Measurements from ENCODE around the gene C2CD4C. TPM values are rescaled to one million over a fixed set of nuclear protein-coding genes. Genes with fewer than 3 reads are reported as not detected.

Gene C2CD4C
- total and polyA plus RNA-seq, 10 of the 15 experiments (the other 5 are each of a cell fraction or from before 2014, with no cell fraction given): not detected

DNA sequence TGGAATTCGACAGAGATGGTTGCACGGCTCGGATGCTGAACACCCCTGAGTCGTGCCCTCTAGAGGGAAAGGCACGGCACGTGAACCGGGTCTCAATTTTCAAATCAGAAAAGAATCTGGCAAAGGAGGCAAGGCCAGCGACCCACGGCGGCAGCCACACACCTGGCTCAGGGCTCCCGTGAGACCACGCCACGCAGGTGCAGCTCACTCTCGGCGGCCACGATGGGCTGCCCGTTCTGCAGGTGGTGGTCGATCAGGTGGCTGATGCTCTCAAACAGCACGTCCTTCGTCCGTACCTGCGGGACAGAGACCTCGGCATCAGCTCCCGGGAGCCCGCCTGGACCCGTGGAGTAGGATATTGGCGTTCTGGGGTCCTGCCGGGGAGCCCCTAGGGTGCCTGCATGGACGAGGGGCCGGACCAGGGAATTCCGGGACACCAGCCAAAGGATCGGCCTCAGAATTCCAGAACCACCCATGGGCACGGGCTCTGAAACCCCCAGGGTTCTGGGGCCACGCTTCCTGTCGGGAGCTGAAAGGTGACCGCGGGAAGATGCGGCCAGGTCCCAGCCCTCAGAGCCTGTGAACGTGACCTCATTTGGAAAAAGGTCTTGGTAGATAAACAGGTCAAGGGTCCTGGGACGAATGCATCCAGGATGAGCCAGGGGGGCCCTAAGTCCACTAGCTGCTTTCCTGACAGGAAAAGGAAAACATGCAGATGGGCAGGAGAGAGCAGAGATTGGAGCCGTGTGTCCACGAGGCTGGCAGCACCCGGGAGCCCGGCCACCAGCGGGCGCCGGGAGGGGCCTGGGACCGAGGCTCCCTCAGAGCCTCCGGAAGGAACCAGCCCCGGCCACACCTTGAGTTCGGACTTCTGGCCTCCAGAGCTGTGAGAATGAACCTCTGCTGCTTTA, 10.1 kb upstream of the C2CD4C start:
- H3K79me2 ChIP-seq (ENCODE audit: control insufficient read depth, insufficient read depth, low read length): no peaks in the 10 kb centered on the region
- ChIA-PET CTCF (no interaction called here), POLR2A (no interaction called here), RAD21 (ENCODE audit: unreplicated experiment) (no interaction called here), SMC1A (ENCODE audit: uncharacterized antibody, unreplicated experiment) (no interaction called here)
- no peaks in the 10 kb centered on the region; the same call in 2 of the 3 replicates for H3K9me3 ChIP-seq (replicated peaks; ENCODE audit: control insufficient read depth, insufficient read depth, low read length)
- H2AFZ ChIP-seq (ENCODE audit: control insufficient read depth, low read depth, low read length): no peak overlapping the region
- TF ChIP-seq WRNIP1 (IDR thresholded peaks at IDR 0.05; ENCODE audit: borderline replicate concordance, low read depth, low read length): no peak
- TF ChIP-seq, protein P1, sequence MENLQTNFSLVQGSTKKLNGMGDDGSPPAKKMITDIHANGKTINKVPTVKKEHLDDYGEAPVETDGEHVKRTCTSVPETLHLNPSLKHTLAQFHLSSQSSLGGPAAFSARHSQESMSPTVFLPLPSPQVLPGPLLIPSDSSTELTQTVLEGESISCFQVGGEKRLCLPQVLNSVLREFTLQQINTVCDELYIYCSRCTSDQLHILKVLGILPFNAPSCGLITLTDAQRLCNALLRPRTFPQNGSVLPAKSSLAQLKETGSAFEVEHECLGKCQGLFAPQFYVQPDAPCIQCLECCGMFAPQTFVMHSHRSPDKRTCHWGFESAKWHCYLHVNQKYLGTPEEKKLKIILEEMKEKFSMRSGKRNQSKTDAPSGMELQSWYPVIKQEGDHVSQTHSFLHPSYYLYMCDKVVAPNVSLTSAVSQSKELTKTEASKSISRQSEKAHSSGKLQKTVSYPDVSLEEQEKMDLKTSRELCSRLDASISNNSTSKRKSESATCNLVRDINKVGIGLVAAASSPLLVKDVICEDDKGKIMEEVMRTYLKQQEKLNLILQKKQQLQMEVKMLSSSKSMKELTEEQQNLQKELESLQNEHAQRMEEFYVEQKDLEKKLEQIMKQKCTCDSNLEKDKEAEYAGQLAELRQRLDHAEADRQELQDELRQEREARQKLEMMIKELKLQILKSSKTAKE (IDR thresholded peaks at IDR 0.05; ENCODE audit: low read depth, poor library complexity, severe bottlenecking): no peak
- TF ChIP-seq, protein P2, sequence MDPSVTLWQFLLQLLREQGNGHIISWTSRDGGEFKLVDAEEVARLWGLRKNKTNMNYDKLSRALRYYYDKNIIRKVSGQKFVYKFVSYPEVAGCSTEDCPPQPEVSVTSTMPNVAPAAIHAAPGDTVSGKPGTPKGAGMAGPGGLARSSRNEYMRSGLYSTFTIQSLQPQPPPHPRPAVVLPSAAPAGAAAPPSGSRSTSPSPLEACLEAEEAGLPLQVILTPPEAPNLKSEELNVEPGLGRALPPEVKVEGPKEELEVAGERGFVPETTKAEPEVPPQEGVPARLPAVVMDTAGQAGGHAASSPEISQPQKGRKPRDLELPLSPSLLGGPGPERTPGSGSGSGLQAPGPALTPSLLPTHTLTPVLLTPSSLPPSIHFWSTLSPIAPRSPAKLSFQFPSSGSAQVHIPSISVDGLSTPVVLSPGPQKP (IDR thresholded peaks at IDR 0.05; ENCODE audit: low read depth, low read length): no peak
- TF ChIP-seq ZNF384 (IDR thresholded peaks at IDR 0.05; ENCODE audit: borderline replicate concordance, low read depth, low read length): no peak
- no peak for TF ChIP-seq HDAC6 (IDR thresholded peaks at IDR 0.05; ENCODE audit: unreplicated experiment)
- TF ChIP-seq BMI1 (IDR thresholded peaks at IDR 0.05; ENCODE audit: borderline replicate concordance): no peak
- TF ChIP-seq SUPT20H (IDR thresholded peaks at IDR 0.05; ENCODE audit: borderline replicate concordance, control insufficient read depth, low read depth, low read length): no peak
- TF ChIP-seq NFYB (IDR thresholded peaks at IDR 0.05; ENCODE audit: insufficient read depth, low read depth, low read length): no peak
- TF ChIP-seq MEF2A (IDR thresholded peaks at IDR 0.05; ENCODE audit: insufficient read depth, low read depth, low read length): no peak
- no peak for TF ChIP-seq FOS (IDR thresholded peaks at IDR 0.05; ENCODE audit: borderline replicate concordance, extremely low read depth, insufficient read length)
- TF ChIP-seq ETV6 (conservative IDR thresholded peaks at IDR 0.05 in 1 of 2, IDR thresholded peaks at IDR 0.05 in 1 of 2; ENCODE audit: borderline replicate concordance in 1 of 2, low read depth in 1 of 2): no peak
- TF ChIP-seq, protein P3, sequence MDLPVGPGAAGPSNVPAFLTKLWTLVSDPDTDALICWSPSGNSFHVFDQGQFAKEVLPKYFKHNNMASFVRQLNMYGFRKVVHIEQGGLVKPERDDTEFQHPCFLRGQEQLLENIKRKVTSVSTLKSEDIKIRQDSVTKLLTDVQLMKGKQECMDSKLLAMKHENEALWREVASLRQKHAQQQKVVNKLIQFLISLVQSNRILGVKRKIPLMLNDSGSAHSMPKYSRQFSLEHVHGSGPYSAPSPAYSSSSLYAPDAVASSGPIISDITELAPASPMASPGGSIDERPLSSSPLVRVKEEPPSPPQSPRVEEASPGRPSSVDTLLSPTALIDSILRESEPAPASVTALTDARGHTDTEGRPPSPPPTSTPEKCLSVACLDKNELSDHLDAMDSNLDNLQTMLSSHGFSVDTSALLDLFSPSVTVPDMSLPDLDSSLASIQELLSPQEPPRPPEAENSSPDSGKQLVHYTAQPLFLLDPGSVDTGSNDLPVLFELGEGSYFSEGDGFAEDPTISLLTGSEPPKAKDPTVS (IDR thresholded peaks at IDR 0.05; ENCODE audit: low read depth, low read length): no peak
- TF ChIP-seq MYC (IDR thresholded peaks at IDR 0.05; ENCODE audit: insufficient read depth, insufficient read length, insufficient replicate concordance, low read length, severe bottlenecking): no peak
- no peak for TF ChIP-seq CREM (IDR thresholded peaks at IDR 0.05; ENCODE audit: low read depth)
- TF ChIP-seq RELA (IDR thresholded peaks at IDR 0.05; ENCODE audit: borderline replicate concordance, partially characterized antibody): no peak
- 62% methylated on average over 44 of the region's 51 CpGs for WGBS (ENCODE audit: insufficient coverage, insufficient replicate concordance, low lambda C conversion rate, missing lambda C conversion rate)
- no peak overlapping the region for H3K27ac ChIP-seq (ENCODE audit: control insufficient read depth, insufficient read depth)
- no peaks in the 10 kb centered on the region; a peak in 1 of 4 replicates for H3K27me3 ChIP-seq (replicated peaks in 1 of 2; ENCODE audit: control insufficient read depth in 2 of 2, insufficient read depth in 2 of 2, low read length in 1 of 2)
- no peak overlapping the region for H3K4me3 ChIP-seq
- H3K4me1 ChIP-seq (ENCODE audit: control insufficient read depth, insufficient read depth, low read length): no peaks in the 10 kb centered on the region
- no peak for ATAC-seq
- no peaks in the 10 kb centered on the region for H4K20me1 ChIP-seq (ENCODE audit: control insufficient read depth, insufficient read depth)
- no peaks in the 10 kb centered on the region for H3K36me3 ChIP-seq (ENCODE audit: control insufficient read depth in 2 of 2, insufficient read depth in 2 of 2, low read length in 1 of 2)
- intact Hi-C loops (cut with micrococcal nuclease; ENCODE audit: unreplicated experiment) (no loop called here), in situ Hi-C loops (cut with MboI) (no loop called here)
- no peak for DNase-seq (ENCODE audit: low read depth, low spot score)
- H3K9ac ChIP-seq (ENCODE audit: control insufficient read depth, insufficient read depth, low read length): no peak overlapping the region
- no peak overlapping the region for H3K4me2 ChIP-seq (ENCODE audit: control insufficient read depth, insufficient read depth)
- no TSS peak for BruUV-seq (replicated peaks)
- no peak for FAIRE-seq
